ENCODE results near the gene EIF3I.
A peak's percentile ranks its signal among the peaks of the same experiment; 100 is the strongest.

The EIF3I gene

DNA sequence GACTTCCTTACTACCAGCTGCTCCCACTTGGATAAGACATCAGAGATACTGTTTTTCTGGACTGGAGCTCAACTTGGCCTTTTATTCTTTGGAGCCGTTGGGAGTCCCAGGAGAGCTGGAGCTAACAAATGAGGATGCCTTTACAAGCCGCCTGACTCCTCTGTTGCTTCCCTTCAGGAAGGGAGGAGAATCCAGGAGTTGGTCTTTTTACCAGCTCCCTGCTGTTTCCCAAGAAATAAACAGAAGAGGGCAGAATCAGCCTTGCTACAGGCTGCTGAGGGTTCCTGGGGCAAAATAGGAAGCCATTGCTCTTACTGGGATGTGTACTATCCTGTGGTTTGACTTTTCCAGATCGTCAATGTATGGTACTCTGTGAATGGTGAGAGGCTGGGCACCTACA is 1.5 kb downstream of the EIF3I start:
- no peak for TF ChIP-seq ZFX (IDR thresholded peaks at IDR 0.05; ENCODE audit: borderline replicate concordance)
- TF ChIP-seq, protein P1, sequence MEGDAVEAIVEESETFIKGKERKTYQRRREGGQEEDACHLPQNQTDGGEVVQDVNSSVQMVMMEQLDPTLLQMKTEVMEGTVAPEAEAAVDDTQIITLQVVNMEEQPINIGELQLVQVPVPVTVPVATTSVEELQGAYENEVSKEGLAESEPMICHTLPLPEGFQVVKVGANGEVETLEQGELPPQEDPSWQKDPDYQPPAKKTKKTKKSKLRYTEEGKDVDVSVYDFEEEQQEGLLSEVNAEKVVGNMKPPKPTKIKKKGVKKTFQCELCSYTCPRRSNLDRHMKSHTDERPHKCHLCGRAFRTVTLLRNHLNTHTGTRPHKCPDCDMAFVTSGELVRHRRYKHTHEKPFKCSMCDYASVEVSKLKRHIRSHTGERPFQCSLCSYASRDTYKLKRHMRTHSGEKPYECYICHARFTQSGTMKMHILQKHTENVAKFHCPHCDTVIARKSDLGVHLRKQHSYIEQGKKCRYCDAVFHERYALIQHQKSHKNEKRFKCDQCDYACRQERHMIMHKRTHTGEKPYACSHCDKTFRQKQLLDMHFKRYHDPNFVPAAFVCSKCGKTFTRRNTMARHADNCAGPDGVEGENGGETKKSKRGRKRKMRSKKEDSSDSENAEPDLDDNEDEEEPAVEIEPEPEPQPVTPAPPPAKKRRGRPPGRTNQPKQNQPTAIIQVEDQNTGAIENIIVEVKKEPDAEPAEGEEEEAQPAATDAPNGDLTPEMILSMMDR (IDR thresholded peaks at IDR 0.05): no peak
- H3K27ac ChIP-seq: no peak overlapping the region

DNA sequence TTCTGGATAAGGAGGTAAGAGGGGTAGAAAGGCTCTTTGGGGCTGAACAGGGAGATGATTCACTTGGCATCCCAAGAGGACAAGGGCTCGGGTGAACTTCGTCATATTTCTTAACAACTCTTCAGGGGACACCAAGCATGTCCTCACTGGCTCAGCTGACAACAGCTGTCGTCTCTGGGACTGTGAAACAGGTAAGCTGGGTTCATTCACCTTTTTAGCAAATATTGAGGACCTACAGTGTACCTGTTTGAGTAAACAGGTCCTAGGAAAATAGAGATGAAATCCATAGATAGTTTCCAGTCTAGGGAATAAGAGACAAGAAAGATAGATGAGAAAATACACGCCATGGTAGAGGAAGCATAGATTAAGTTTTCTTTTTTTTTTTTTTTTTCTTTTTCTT is 2.1 kb downstream of the EIF3I start:
- no peak overlapping the region for H3K27ac ChIP-seq
- TF ChIP-seq, protein P1 (IDR thresholded peaks at IDR 0.05): no peak
- no peak for TF ChIP-seq ZFX (IDR thresholded peaks at IDR 0.05; ENCODE audit: borderline replicate concordance)

DNA sequence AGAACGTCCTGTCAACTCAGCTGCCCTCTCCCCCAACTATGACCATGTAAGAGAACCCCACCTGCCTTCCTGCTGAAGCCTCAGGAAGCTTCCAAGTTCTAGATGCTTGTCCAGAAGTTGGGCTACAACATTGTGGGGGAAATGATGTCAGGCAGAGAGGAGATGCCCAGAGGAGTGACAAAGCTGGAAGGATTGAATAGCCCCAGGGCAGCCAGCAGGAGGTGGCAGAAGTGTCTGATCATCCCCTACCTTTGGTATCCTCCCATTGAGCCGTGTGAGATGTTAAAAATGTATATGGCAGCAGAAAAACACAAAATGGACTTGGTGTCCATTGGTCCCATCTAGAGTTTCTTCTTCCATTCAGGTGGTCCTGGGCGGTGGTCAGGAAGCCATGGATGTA is 6.6 kb downstream of the EIF3I start:
- H3K27ac ChIP-seq: no peak overlapping the region
- no peak for TF ChIP-seq ZFX (IDR thresholded peaks at IDR 0.05; ENCODE audit: borderline replicate concordance)
- TF ChIP-seq, protein P1 (IDR thresholded peaks at IDR 0.05): no peak

DNA sequence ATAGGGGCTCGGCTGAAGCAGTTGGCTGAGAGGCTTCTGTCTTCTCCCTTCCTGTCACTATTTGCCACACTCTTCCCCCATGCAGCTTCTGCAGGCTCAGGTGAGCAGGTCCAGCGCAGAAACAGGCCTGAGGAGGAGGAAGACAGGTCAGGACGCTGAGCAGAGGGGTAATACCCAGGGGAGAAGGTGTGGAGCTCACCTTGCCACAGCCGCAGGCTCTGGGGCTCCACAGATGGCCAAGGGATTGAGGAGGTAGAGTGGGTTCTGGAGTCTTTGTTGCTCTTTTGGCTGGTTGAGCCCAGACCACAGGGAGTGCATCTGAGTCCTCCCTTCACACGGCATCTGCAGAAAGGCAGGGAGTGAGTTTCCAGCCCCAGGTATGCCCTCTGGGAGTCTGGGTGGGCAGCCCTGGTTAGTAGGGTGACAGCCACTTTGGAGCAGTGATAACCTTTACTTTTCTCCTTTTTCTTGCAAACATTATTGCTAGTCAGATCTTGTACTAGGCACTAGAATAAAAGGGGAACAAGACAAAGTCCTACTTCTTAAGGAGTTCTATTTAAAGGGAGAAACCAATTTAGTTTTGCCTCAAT is 9.7 kb downstream of the EIF3I start:
- TF ChIP-seq, protein P1 (IDR thresholded peaks at IDR 0.05): no peak
- no peak for TF ChIP-seq ZFX (IDR thresholded peaks at IDR 0.05; ENCODE audit: borderline replicate concordance)
- 0 out of 2 replicates have a peak overlapping the region, but pooled peaks have one; percentile 5 for H3K27ac ChIP-seq

DNA sequence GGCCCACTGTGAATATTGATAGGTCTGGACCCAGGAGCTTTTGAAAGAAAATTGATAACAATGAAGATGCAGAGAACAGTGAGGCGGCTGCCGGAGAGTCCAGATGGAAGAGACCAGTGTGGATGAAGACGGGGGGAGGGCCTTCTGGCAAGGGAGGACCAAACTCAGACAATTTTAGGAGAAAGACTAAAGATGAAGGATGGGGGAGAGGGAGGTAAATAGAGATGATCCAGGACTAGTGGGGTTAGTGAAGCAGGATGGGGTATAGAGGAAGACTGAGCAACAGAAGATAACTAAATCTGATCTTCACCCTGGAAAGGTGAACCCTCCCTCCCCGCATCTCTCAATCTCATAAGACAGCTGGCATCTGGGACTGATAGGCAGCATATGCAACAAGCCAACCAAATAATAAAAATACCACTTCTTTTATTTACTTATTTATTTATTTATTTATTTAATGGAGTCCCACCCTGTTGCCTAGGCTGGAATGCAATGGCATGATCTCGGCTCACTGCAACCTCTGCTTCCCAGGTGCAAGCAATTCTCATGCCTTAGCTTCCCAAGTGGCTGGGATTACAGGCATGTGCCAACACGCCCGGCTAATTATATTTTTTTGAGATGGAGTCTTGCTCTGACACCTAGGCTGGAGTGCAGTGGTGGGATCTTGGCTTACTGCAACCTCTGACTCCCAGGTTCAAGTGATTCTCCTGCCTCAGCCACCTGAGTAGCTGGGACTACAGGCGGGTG is 10.5 kb downstream of the EIF3I start:
- TF ChIP-seq, protein P1 (IDR thresholded peaks at IDR 0.05): no peak

DNA sequence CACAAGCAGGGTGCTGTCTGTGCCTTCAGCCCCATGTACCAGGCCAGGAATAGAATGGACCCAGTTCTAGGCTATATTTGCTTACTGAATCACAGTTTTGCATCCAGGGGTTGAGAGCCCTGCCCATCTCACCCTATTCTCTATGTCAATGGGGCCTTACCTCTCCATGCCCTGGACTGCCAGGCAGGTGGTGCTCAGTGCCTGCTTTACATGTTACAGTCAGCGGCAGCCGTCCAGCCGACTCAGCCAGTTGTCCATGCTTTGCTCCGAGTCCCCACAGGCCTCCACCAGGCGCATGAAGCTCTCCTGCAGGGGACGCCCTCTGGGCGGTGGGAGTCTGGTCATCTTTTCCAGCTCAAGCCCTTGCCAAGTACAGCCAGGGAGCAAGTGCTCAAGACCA is 12.6 kb downstream of the EIF3I start:
- no peak overlapping the region for H3K27ac ChIP-seq
- TF ChIP-seq, protein P1 (IDR thresholded peaks at IDR 0.05): no peak
- TF ChIP-seq ZFX (IDR thresholded peaks at IDR 0.05; ENCODE audit: borderline replicate concordance): no peak

More for the DNA sequence above, 10.5 kb downstream of the EIF3I start:
- no peak overlapping the region for H3K27ac ChIP-seq

DNA sequence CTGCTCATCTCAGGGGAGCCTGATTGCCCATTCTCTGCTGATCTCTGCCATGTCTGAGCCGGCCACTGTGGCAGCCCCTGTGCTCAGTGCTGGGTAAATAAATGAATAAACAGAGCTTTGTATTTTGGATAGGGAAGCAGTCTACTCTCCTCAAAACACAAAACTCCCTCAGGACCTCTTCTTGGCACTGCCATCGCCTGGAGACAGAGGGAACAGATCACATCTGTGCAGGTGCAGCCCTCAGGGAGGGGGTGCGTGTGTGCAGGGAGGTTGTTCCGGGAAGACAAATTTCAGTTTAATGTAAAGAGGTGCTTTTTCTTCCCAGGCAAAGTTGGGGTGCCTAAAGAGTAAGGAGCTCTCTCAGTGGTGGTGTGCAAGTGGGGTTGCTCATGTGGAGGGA is 17.1 kb downstream of the EIF3I start:
- peak overlapping the region; percentile 70; the same call in 1 of the 2 replicates for H3K27ac ChIP-seq
- no peak for TF ChIP-seq ZFX (IDR thresholded peaks at IDR 0.05; ENCODE audit: borderline replicate concordance)
- TF ChIP-seq, protein P1 (IDR thresholded peaks at IDR 0.05): no peak

All from 22Rv1 (cell line).